ENCODE data around the gene RNF123. TPM values are rescaled to one million over a fixed set of nuclear protein-coding genes. Genes with fewer than 3 reads are reported as not detected.

Gene RNF123
- total RNA-seq, 1 experiment from 2014 or later, result 23.1 TPM

- peaks cover 11% of the 10 kb centered on the region for H3K4me1 ChIP-seq (ENCODE audit: control insufficient read depth, insufficient read depth, low read length)
- POLR2A ChIA-PET, result no interaction called here
- CTCF ChIA-PET, result no interaction called here
- no peak overlapping the region for H3K27ac ChIP-seq (ENCODE audit: low read length)
- H3K9me3 ChIP-seq (ENCODE audit: control insufficient read depth, insufficient read depth, low read depth, low read length), result no peaks in the 10 kb centered on the region
- TF ChIP-seq CTCF (IDR thresholded peaks at IDR 0.05), result no peak
- TF ChIP-seq REST (IDR thresholded peaks at IDR 0.05; ENCODE audit: insufficient read depth in 1 of 2, low read depth in 2 of 2, low read length in 1 of 2), result no peak
- TF ChIP-seq SIN3A (IDR thresholded peaks at IDR 0.05; ENCODE audit: borderline replicate concordance, insufficient read depth, low read depth, low read length), result no peak
- TF ChIP-seq TCF7L2 (IDR thresholded peaks at IDR 0.05; ENCODE audit: low read depth, low read length), result no peak
- TF ChIP-seq POLR2AphosphoS5 (IDR thresholded peaks at IDR 0.05; ENCODE audit: low read depth, low read length), result no peak
- H3K27me3 ChIP-seq (ENCODE audit: control insufficient read depth, insufficient read depth, low read length), result no peaks in the 10 kb centered on the region
- in situ Hi-C loops (cut with HindIII; ENCODE audit: low pct_unique_long_range_greater_than_20kb, low sequenced_read_pairs), result no loop called here
- no peak for DNase-seq (ENCODE audit: low read depth, low spot score)
- ATAC-seq, result no peak
- intact Hi-C loops (cut with micrococcal nuclease; ENCODE audit: unreplicated experiment), result no loop called here
- no peaks in the 10 kb centered on the region for H3K36me3 ChIP-seq (ENCODE audit: control insufficient read depth, insufficient read depth, low read length)
- no TSS peak for BruUV-seq (replicated peaks)
- no peak overlapping the region for H3K4me3 ChIP-seq (ENCODE audit: low read depth in 2 of 2, low read length in 2 of 2)
Measured at GRCh38 chr3:49667701-49668413, 21.5 kb upstream of the RNF123 start.

GRCh38 chr3:49668414-49668797 lies 21.0 kb upstream of the RNF123 start:
- intact Hi-C loops (cut with micrococcal nuclease; ENCODE audit: unreplicated experiment), result no loop called here
- ChIA-PET POLR2A (no interaction called here), CTCF (no interaction called here)
- no peaks in the 10 kb centered on the region for H3K9me3 ChIP-seq (ENCODE audit: control insufficient read depth, insufficient read depth, low read depth, low read length)
- no TSS peak for BruUV-seq (replicated peaks)
- H3K4me1 ChIP-seq (ENCODE audit: control insufficient read depth, insufficient read depth, low read length), result peaks cover 11% of the 10 kb centered on the region
- DNase-seq (ENCODE audit: low read depth, low spot score) (no peak), ATAC-seq (no peak)
- no peak for TF ChIP-seq REST (IDR thresholded peaks at IDR 0.05; ENCODE audit: insufficient read depth in 1 of 2, low read depth in 2 of 2, low read length in 1 of 2)
- TF ChIP-seq SIN3A (IDR thresholded peaks at IDR 0.05; ENCODE audit: borderline replicate concordance, insufficient read depth, low read depth, low read length), result no peak
- no peak for TF ChIP-seq POLR2AphosphoS5 (IDR thresholded peaks at IDR 0.05; ENCODE audit: low read depth, low read length)
- TF ChIP-seq CTCF (IDR thresholded peaks at IDR 0.05), result no peak
- TF ChIP-seq TCF7L2 (IDR thresholded peaks at IDR 0.05; ENCODE audit: low read depth, low read length), result no peak
- H3K27me3 ChIP-seq (ENCODE audit: control insufficient read depth, insufficient read depth, low read length), result no peaks in the 10 kb centered on the region
- H3K4me3 ChIP-seq (ENCODE audit: low read depth in 2 of 2, low read length in 2 of 2), result no peak overlapping the region
- no peaks in the 10 kb centered on the region for H3K36me3 ChIP-seq (ENCODE audit: control insufficient read depth, insufficient read depth, low read length)
- in situ Hi-C loops (cut with HindIII; ENCODE audit: low pct_unique_long_range_greater_than_20kb, low sequenced_read_pairs), result no loop called here
- no peak overlapping the region for H3K27ac ChIP-seq (ENCODE audit: low read length)

Data from Panc1 (cell line).